ENCODE data around the gene EMID1. TPM values are rescaled to one million over a fixed set of nuclear protein-coding genes. Genes with fewer than 3 reads are reported as not detected.

Gene EMID1
- total RNA-seq, 2 donors from 2014 or later = 0.14 TPM; not detected in 1

- Mint-ChIP-seq H3K27ac (no peak overlapping the region), H3K36me3 (ENCODE audit: insufficient read depth in 2 of 2) (peaks cover 11 to 54% of the 10 kb centered on the region in 2 donors), H3K27me3 (ENCODE audit: low read depth) (no peaks in the 10 kb centered on the region), H3K9me3 (no peaks in the 10 kb centered on the region), H3K4me1 (ENCODE audit: low read depth) (peaks cover 1% of the 10 kb centered on the region), H3K4me3 (no peak overlapping the region)
- ATAC-seq (replicated peaks in 1 of 2) (no peak), DNase-seq (no peak)
Observed at GRCh38 chr22:29292379-29292778, 86.7 kb downstream of the EMID1 start.

- no peaks in the 10 kb centered on the region for H3K9me3 Mint-ChIP-seq
- DNase-seq (no peak), ATAC-seq (replicated peaks in 1 of 2) (no peak)
- H3K4me1 Mint-ChIP-seq (ENCODE audit: low read depth) = no peaks in the 10 kb centered on the region
- H3K4me3 Mint-ChIP-seq = no peak overlapping the region
- H3K27ac Mint-ChIP-seq = no peak overlapping the region
- no peaks in the 10 kb centered on the region for H3K27me3 Mint-ChIP-seq (ENCODE audit: low read depth)
- H3K36me3 Mint-ChIP-seq (ENCODE audit: insufficient read depth in 2 of 2) = peaks cover 9 to 33% of the 10 kb centered on the region in 2 donors
Observed at GRCh38 chr22:29298641-29299040, 92.9 kb downstream of the EMID1 start.

DNA sequence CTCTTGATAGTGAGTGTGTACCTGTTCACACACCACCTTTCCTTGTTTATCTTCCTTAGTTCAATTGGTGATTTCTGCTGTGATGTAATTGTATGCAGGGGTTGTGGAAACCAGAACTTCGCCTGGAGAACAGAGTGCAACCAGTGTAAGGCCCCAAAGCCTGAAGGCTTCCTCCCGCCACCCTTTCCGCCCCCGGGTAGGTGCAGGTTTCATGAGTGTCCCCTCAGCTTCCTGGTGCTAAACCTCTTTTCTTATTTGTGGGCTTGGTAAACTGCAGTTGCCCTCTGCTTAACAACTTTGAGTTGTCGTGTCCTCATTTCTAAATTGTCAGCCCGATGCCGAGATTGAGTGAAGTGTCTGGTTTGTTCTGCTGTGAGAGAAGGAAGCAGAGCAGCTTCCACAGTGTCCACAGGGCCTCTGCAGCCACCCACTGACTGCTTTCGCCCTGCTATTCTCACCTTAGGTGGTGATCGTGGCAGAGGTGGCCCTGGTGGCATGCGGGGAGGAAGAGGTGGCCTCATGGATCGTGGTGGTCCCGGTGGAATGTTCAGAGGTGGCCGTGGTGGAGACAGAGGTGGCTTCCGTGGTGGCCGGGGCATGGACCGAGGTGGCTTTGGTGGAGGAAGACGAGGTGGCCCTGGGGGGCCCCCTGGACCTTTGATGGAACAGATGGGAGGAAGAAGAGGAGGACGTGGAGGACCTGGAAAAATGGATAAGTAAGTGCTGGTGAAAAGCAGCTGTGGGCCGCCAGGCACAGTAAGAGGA, 93.6 kb downstream of the EMID1 start:
- ATAC-seq (replicated peaks in 1 of 2) = no peak
- no peak overlapping the region for H3K4me3 Mint-ChIP-seq
- no peaks in the 10 kb centered on the region for H3K4me1 Mint-ChIP-seq (ENCODE audit: low read depth)
- no peak overlapping the region for H3K27ac Mint-ChIP-seq
- DNase-seq = no peak
- H3K36me3 Mint-ChIP-seq (ENCODE audit: insufficient read depth in 2 of 2) = peaks cover 9 to 26% of the 10 kb centered on the region in 2 donors
- H3K9me3 Mint-ChIP-seq = no peaks in the 10 kb centered on the region
- peaks cover 5% of the 10 kb centered on the region for H3K27me3 Mint-ChIP-seq (ENCODE audit: low read depth)

GRCh38 chr22:29300467-29300806, 94.7 kb downstream of the EMID1 start:
- Mint-ChIP-seq H3K36me3 (ENCODE audit: insufficient read depth in 2 of 2) (peaks cover 9 to 24% of the 10 kb centered on the region in 2 donors), H3K9me3 (no peaks in the 10 kb centered on the region), H3K4me1 (ENCODE audit: low read depth) (no peaks in the 10 kb centered on the region), H3K4me3 (no peak overlapping the region), H3K27ac (no peak overlapping the region), H3K27me3 (ENCODE audit: low read depth) (peaks cover 16% of the 10 kb centered on the region)
- no peak for DNase-seq
- no peak for ATAC-seq (replicated peaks in 1 of 2)

DNA sequence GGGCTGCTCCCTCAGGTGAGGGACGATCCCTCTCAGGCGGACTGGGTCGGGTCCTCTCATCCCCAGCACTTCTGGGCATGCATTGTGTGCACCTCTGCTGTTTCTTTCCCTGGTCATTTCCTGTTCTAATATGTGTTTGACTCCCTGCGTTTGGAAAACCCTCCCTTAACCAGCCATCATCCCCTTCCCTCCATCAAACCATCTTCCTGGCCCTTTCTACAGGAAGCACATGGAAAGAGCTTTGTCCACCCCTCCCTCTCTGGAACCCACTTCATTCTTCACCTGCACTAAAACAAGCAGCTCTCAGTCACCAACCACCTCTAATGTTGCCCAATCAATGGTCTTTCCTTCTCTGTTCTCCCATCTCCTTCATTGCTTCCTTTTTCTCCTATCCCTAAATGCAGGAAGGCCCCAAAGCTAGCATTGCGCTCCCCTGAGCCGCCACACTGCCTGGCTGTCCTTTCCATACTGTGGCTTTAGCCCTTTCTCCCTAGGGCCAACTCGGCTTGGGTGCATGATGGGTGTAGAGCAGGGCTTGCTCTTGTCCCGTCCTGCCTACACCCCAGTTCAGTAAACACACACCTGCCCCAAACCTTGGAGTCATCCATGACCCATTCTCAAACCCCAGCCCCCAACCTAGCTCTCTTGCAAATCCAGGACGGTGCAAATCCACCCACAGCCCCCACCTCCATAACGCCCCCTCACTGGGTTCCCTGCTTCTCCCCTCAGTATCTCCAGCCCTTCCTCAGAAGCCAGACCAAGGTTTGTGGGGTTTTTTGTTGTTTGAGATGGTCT, 95.3 kb downstream of the EMID1 start:
- no peak for DNase-seq
- no peak overlapping the region for H3K27ac Mint-ChIP-seq
- H3K4me1 Mint-ChIP-seq (ENCODE audit: low read depth) = peaks cover 5% of the 10 kb centered on the region

GRCh38 chr22:29301716-29302401, 96.2 kb downstream of the EMID1 start:
- no peaks in the 10 kb centered on the region for H3K9me3 Mint-ChIP-seq
- ATAC-seq (replicated peaks in 1 of 2) = peak; percentile 7
- H3K36me3 Mint-ChIP-seq (ENCODE audit: insufficient read depth in 2 of 2) = peaks cover 9 to 20% of the 10 kb centered on the region in 2 donors
- peaks cover 10% of the 10 kb centered on the region for H3K4me1 Mint-ChIP-seq (ENCODE audit: low read depth)
- peaks cover 27% of the 10 kb centered on the region for H3K27me3 Mint-ChIP-seq (ENCODE audit: low read depth)
- no peak overlapping the region for H3K4me3 Mint-ChIP-seq
- DNase-seq = no peak
- H3K27ac Mint-ChIP-seq = no peak overlapping the region

More for the DNA sequence above, 95.3 kb downstream of the EMID1 start:
- H3K27me3 Mint-ChIP-seq (ENCODE audit: low read depth) = peaks cover 22% of the 10 kb centered on the region
- H3K9me3 Mint-ChIP-seq = no peaks in the 10 kb centered on the region
- H3K4me3 Mint-ChIP-seq = no peak overlapping the region
- no peak for ATAC-seq (replicated peaks in 1 of 2)
- peaks cover 9 to 20% of the 10 kb centered on the region in 2 donors for H3K36me3 Mint-ChIP-seq (ENCODE audit: insufficient read depth in 2 of 2)

DNA sequence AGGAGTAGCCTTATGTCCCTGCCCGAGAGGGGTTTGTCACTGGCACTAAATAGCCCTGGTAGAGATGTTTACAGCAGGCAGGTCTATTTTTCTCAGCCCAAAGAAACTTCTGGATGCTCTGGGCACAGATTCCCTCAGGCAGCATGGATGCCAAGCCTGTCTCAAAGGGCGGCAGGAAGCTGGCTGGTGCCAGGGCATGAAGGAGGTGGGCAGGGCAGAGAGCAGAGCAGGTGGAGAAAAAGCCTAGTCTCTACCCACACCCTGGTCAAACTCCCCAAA, 96.6 kb downstream of the EMID1 start:
- Mint-ChIP-seq H3K27me3 (ENCODE audit: low read depth) (peaks cover 27% of the 10 kb centered on the region), H3K4me1 (ENCODE audit: low read depth) (peaks cover 10% of the 10 kb centered on the region), H3K9me3 (no peaks in the 10 kb centered on the region), H3K27ac (no peak overlapping the region), H3K4me3 (no peak overlapping the region), H3K36me3 (ENCODE audit: insufficient read depth in 2 of 2) (peaks cover 9 to 18% of the 10 kb centered on the region in 2 donors)
- DNase-seq = no peak
- peak; percentile 0 to 3 for ATAC-seq (replicated peaks in 1 of 2)

DNA sequence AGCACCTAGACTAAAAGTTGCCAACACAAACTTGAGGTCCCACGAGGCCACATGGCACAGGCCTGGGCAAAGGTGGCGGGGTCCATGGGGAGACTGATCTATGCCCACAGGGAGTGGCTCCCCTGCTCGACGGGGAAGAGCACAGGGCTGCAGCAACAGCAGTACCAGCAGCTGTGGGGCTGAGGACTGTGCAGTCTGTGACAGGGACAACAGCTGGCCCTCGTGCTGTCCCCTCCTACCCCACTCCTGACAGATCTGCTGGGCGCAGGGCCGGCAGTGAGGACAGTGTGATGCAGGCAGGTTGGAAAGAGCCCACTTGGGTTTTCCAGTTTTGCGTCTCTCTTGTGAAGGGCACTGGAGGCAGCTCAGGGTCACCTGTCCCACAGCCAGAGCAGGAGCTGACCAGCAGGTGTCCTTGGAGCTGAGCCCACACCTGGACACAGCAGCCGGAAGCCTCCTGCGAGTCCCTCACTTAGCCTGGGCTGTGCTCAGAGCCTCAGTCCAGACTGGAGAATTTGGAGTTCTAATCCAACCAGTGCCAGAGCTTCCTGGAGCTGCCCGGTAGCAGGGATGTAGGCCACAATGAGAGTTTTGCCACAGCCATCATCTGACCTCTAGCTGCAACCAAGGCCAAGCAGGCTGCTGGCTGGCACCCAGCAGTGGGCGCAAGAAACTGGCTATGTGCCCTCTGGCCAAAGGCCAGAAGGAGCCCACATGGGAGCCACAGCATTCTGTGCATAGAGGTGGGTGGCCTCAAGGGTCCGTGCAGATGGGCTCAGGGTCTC, 97.2 kb downstream of the EMID1 start:
- H3K27me3 Mint-ChIP-seq (ENCODE audit: low read depth) = peaks cover 27% of the 10 kb centered on the region
- H3K9me3 Mint-ChIP-seq = no peaks in the 10 kb centered on the region
- DNase-seq (no peak), ATAC-seq (replicated peaks in 1 of 2) (peak; percentile 6 to 9)
- H3K4me3 Mint-ChIP-seq = no peak overlapping the region
- H3K4me1 Mint-ChIP-seq (ENCODE audit: low read depth) = peaks cover 10% of the 10 kb centered on the region
- peak overlapping the region; percentile 56 for H3K27ac Mint-ChIP-seq
- H3K36me3 Mint-ChIP-seq (ENCODE audit: insufficient read depth in 2 of 2) = peaks cover 6 to 13% of the 10 kb centered on the region in 2 donors

- no peak for DNase-seq
- Mint-ChIP-seq H3K27me3 (ENCODE audit: low read depth) (peaks cover 27% of the 10 kb centered on the region), H3K4me1 (ENCODE audit: low read depth) (peaks cover 10% of the 10 kb centered on the region), H3K9me3 (no peaks in the 10 kb centered on the region), H3K4me3 (peak overlapping the region; percentile 82 to 85), H3K36me3 (ENCODE audit: insufficient read depth in 2 of 2) (peaks cover 0 to 3% of the 10 kb centered on the region in 2 donors), H3K27ac (no peak overlapping the region)
- ATAC-seq (replicated peaks in 1 of 2) = peak in 1 of 2 donors; percentile 0
Observed at GRCh38 chr22:29305836-29306174, 100.1 kb downstream of the EMID1 start.

- Mint-ChIP-seq H3K4me3 (peak within 1 kb of the TSS; percentile 82 to 85), H3K9me3 (no peaks in the 10 kb centered on the region), H3K4me1 (ENCODE audit: low read depth) (peaks cover 10% of the 10 kb centered on the region), H3K27me3 (ENCODE audit: low read depth) (peaks cover 27% of the 10 kb centered on the region), H3K36me3 (ENCODE audit: insufficient read depth in 2 of 2) (no peaks in the 10 kb centered on the region), H3K27ac (no peak within 1 kb of the TSS)
- ATAC-seq (replicated peaks in 1 of 2) (peak; percentile 56), DNase-seq (peak; percentile 60 to 68)
Observed at GRCh38 chr22:29306175-29306834, 100.6 kb downstream of the EMID1 start, which contains the start of gene GAS2L1. Gene GAS2L1 (plus strand): TSS chr22:29306650. CDS start chr22:29308106, 1,456 bp downstream.

- ATAC-seq (replicated peaks in 1 of 2) (peak; percentile 36 to 39), DNase-seq (peak; percentile 43 to 48)
- Mint-ChIP-seq H3K4me1 (ENCODE audit: low read depth) (peaks cover 10% of the 10 kb centered on the region), H3K27ac (no peak overlapping the region), H3K9me3 (no peaks in the 10 kb centered on the region), H3K36me3 (ENCODE audit: insufficient read depth in 2 of 2) (no peaks in the 10 kb centered on the region), H3K27me3 (ENCODE audit: low read depth) (peaks cover 28% of the 10 kb centered on the region), H3K4me3 (peak overlapping the region; percentile 82 to 85)
Observed at GRCh38 chr22:29306835-29307595, 101.3 kb downstream of the EMID1 start.
